Stimulated activated CD8-positive, alpha-beta memory T cell treated with anti-CD3 and anti-CD28 coated beads, Interleukin-12 subunit alpha, Interleukin-12 subunit beta, amount 100 ng/mL, for 24 hours (primary cell): ENCODE results near the gene MLLT6.

Source experiments
- DNase-seq: peaks from one replicate; pipeline ENCODE4 v3.0.0-alpha.2; 2020; ENCODE audit errors: extremely low read depth

Gene MLLT6

DNA sequence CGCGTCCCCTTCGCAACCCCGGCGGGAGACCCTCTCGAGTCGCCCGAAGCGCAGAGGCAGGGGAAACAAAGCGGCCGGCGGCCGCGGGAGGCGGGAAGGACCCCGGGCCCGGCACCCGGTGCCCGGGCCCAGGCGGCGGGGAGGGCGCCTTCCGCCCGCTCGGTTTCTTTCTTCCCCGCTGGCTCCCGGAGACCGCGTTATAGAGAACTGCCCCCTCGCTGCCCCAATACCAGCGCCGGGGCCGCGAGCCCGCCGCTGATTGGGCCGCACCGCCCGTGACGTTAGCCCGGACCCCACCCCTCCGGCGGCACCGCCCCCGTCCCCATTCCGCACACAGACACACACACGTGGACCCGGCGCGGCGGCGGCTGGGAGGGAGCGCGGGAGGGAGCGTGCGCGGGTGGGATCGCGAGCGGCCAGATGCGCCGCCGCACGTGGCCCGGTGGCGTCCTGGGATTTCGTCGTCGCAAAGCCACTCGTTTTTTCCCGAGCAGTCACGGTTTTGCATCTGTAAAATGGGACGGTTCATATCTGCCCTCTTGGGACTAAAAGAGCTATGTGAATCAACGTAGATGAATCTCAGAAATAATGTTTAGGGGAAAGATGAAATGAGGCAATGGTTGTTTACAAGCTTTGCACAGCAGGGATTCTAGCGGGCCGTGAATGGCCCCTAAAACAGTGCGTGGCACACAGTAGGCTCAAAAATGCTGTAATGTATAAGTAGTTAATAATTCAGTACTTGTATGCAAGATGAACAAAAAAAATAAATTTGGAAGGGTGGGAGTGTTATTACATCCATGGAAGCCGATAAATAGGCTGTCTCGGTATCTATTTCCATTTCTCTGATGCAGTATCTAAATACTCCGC, 30.1 kb upstream of the MLLT6 start, which contains the start of gene EPOP:
Gene EPOP (minus strand): TSS at position 209 of the 867 bp plus-strand sequence. CDS start 462 bp downstream, outside the sequence.
- DNase-seq, result peak; percentile 77

DNA sequence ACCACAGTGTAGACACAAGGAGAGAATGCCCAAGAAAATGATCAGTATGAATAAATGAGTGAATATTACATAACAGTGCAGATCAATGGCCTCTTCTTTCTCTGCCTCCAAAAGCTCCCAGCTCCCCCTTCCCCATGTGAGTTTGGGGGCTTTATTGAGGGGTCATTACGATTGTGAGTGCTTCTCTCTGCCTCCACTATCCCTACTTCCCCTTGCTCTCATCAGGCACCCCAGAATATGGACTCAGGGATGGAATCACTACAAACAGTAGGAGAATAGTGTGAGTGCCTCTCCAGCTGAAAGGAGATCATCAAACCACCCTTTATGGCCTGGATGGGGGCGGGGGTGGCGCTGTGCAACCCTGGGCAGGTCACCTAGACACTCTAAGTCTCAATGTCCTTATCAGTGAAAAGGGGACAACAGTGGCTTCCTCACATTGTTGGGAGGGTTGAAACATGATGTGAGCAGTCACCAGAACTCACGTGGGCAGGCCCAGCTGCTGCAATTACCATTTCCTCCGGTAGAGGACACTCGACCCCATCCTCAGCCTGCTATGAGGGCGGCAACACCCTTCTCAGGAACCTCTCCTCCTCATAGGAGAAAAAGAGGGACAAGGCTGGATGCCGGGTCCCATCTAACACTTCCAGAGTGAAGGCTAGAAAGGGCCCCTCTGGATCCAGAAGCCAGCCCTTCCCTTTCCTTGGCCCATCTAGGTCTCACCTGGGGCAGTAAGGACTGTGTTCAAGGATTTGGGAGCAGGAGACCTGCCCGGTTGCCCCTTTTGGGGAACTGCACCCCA, 28.2 kb upstream of the MLLT6 start:
- DNase-seq, result peak; percentile 55

DNA sequence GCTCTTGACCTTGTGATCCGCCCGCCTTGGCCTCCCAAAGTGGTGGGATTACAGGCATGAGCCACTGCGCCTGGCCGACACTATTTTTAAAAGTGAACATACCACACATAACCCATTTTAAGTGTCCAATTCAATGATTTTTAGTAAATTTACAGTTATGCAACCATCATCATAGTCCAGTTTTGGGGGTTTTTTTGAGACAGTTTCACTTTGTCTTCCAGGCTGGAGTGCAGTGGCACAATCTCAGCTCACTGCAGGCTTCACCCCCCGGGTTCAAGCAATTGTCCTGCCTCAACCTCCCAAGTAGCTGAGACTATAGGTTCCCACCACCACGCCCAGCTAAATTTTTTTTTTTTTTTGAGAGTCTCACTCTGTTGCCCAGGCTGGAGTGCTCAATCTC, 27.3 kb upstream of the MLLT6 start:
- DNase-seq, result no peak

DNA sequence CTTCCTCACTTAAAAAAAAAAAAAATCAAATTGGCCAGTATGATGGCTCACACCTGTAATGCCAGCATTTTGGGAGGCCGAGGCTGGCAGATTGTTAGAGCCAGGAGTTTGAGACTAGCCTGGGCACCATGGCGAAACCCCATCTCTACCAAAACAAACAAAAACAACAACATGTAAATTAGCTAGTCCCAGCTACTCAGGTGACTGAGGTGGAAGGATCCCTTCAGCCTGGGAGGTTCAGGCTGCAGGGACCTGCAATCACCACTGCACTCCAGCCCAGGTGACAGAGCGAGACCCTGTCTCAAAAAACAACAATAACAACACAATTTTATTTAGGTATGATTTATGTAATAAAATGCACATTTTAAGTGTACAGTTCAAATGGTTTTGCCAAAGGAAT, 24.0 kb upstream of the MLLT6 start:
- DNase-seq, result no peak

DNA sequence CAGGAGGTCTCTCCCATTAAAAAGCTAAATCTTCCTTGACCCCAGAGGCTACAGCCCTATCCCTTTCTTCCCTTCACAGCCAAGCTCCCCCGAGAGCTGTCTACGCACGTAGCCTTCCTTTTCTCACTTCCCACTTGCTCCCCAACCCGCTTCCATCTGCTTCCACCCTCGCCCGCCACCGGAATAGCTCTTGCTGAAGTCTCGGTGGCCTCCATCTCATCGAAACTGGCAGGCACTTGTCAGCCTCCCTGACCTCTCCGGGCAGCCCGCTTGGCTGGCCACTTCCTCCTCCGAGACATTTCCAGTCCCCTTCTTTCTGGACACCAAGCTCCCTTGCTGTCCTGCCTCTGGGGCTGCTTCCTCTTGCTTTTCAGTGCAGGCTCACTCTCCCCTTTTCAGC, 19.6 kb upstream of the MLLT6 start:
- DNase-seq, result no peak

DNA sequence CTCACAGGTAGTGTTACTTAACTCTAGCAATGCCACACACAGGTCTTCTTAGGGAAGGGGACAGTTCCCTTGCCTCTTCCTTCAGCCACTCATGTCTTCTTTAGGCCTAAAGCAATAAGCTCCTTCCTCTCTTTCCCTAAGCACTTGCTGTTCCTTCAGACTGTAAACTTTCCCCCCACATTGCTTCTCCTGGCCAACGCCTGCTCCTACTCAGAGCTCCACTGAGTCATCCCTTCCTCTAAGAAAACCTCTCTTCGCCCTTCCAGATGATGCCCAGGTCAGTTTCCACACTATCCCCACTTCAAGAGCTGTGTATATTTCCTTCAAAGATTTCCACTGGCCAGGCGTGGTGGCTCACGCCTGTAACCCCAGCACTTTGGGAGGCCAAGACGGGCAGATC, 17.8 kb upstream of the MLLT6 start:
- no peak for DNase-seq

DNA sequence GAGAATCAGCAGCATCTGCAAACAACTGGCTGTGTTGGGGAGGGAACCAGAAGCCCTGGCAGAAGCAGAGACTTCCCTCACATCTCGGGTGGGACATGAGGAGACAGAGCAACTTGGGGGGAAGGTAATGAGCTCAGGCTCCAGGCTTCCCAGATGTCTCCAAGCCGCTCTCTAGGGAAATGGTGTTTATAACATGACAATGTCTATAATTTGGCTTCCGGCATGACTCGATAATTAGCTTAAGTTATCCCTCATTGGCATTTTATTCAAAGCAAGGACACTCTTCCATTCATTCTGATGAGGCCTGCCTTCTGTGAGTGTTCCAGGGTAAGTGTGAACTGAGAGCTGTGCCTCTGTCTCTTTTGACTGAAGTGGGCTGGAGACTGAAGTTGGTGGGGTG, 14.7 kb upstream of the MLLT6 start:
- no peak for DNase-seq

DNA sequence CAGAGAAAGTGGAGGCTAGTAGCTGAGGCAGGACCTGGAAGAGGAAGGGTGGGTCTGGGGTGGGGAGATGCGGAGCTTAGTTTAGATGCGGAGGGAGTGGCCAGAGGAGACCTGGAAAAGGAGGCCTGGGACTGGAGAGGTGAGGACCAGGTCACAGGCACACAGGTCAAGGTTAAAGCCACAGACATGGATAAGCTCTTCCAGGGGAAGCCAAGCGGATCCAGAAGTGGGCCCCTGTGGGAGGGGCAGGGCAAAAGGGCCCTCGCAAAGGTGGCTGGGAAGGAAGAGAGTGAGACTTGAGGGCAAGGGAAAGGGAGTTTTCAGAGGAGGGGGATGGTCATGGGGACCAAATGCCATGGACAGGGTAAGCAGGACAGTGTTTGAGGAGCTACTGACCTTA, 13.9 kb upstream of the MLLT6 start:
- no peak for DNase-seq

DNA sequence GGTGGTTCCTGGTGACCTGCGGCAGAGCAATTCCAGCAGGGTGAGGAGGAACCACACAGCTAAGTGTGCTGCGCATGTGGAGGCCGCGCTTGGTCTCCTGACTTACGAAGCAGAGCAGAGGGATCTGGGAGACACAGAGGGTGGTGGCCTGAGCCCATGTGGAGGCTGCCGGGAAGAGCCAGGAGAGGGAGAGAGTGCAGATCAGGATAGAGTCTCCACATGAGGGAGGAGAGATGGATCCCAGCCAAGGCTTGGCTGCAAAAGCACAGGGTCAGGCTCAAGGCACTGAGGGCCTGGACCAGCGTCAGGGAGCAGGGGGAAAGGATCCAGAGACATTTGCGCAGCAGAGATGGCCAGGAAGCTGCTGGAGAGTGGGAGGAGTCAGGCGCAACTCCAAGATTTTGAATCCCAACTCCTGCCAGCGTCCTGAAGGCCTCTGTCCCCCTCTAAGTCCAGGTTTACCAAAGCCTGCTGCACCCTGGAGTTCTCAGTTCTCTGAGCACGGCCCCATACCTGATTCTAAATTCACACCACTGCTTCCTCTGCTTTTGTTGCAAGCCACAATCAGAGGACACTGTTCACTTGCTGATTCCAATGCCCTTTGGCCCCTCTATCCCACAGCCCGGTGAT, 11.3 kb upstream of the MLLT6 start:
- no peak for DNase-seq

DNA sequence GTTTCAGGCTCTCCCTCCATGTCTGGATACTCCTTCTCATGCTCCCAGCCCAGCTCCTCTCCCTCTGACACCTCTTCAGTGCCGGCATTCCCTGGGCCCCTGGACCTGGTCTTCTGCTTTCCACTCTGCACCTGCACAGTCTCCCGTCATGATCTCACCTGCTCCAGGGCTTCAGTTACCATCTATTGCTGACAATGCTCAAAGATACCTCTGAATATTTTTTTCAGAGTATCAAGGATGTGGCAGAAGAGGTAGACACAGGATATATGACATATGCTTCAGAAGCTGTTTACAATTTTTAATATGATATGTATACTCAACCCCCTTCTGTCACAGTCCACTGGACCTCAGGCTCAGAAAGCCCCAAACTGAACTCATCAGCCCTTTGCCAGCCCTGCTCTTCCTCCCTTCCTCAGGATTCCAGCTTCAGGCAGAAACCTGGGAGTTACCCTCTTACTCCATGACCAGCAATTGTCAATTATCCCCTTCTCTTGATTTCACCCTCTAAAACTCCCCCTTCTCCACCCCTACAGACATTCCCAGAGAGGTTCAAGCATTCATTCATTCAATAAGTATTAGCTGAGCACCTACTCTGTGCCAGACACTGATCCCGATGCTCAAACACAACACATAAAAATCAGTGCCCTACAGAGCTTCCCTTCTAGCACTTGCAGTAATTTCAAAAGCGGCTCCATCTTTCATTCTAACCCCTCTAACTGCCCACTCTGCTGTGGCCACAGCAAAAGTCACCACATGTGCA, 7.8 kb upstream of the MLLT6 start:
- no peak for DNase-seq

DNA sequence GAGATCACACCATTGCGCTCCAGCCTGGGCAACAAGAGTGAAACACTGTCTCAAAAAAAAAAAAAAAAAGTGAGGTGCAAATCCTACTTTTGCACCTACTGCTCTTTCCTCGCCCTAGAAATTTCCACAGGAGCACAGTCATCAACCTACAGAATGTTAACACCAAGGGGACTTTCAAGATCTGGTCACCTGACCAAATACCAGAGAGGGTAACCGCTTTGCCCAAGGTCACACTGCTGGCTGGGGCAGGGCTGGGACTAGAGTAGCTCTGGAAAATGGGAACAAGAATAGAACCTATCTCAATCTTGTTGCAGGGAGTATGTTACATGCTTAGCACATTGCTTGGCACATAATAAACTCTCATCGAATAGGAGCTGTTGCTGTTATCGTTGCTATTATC, 6.3 kb upstream of the MLLT6 start:
- DNase-seq, result no peak

DNA sequence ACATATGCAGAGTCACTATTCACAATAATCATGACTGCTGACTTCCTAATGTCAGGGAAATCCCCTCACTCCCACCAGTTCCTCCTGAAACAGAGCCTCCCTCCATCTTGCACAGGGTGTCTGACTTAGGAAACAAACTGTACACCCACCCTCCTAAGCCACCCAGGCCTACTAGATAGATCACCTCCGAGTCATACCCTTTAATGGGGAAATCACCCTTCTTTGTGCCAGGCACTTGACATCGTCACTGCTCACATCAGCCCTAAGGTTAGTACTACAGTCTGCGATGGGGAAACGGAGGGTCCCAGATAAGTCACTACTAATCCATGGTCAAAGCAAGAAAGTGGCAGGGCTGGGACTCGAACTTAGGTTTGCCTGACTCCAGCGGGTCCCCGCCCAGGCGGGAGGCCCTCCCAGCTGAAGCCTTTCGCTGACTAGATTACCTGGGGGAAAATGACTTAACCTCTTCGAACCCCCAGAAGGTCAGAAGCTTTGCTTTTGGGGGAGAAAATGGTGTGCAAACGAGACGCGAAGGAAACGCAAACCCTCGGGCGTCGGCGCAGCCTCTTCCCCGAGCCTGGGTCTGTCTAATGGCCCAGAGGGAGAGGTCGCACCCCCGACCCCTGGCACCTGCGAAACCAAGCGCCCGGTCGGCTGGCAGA, 3.4 kb upstream of the MLLT6 start:
- DNase-seq, result peak; percentile 57

DNA sequence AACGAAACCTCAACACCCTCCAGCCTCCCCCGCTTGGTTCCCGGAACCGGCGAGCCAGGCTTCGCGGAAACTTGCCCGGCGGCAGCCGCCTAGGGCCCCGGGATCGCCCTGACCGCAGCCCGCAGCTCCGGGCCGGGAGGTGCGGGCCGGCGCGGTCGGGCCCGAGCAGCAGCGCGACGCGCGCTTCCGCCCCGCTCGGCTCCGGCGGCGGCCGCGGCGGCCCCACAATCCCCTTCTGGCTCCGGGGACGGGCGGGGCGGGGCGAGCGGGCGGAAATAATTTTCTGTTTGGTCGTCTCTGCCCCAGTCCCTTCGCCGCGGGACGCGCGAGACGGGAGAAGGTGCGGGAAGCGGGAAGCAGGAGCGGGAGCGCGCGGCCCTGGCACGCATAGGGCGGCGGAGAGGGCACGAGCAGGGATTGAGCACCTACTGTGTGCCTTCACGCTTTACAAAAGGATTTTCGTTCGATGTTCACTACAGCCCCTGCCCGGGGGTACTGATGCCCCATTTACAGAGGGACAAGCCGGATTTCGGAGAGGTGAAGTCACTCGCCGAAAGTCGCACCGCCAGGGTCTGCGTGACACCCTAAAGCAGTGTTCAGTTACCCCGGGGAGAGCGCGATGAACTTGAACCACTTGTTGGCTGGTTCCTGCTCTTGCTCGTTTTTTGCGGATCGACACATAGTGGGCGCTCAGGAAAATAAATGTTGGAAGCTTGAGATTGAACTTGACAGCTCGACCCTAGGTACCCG, 2.7 kb upstream of the MLLT6 start:
- DNase-seq, result no peak

DNA sequence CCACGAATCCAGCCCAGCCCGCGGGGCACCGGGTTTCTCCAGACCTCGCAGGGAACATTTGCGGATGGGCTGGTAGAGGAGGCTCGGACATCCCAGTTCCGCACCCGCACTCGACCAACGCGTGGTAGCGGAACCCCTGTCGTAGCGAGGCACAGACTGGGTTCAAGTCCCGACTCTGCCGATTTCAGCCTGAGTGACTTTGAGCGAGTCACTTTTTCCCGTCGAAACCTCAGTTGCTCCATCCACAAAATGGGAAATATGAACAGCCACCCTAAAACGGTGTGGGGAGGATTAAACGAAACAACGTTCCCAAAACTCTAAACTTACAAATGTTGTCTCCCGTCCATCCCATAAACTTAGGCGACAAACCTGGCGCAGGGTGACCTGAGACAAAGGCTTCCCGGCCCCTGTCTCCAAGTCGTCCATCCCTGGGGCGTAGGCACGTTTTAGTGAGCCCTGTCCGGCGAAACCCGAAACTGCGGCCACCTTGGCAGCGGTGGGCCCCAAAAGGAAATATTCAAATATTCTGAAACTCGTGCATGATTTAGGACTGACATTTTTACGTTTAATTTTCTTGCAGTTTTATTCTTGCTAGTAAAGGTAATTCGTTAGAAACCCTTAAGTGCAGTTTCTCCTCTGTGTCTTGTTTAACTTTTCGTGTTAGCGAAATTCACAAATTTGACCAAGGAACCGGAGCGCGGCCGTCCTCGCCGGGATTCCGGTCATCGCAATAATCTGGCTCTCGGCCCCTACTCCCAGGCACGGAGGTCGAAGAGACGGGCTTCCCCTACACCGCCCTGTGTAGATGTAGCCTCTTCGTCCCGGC, 1.9 kb upstream of the MLLT6 start:
- no peak for DNase-seq

DNA sequence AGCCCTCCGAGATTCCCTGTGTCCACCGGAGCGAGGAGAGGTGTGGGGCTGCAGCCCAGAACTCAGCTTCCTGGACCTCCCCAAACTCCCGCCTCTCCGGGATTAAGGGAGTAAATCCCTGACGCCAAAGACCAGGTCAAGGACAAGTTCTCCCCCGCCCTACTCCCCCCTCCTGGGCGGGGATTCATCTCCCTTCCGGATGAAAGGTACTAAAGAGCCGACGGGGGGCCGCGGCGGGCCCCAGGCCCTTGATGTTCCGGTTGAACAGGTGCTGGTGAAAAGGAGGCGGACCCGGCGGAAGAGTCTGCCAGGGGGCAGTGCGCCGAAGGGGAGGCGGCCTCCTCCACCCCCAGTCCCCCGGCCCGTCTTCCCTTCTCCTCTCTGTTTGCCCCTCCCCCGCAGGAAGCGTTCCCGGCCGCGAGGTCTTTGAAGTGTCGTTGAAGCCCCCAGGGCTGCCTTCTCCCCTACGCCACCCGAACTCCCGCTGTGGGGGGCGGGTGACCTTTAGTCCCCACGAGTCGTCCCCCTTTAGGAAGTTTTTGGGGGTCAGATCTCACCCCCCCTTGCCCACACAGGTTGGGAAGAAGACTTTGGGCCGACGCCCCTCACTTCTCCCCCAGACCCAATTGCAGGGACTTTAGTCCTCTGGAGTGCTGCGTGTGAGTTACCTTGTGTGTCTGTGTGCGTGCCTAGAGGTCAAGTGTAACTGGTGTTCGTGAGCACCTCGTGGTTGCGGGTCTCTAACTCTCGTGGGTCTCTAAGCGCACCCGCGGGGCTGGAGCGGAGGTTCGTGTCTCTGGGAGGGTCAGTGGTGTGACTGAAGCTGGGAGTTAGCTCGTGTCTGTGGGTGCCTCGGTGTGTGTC, 1.1 kb upstream of the MLLT6 start:
- peak; percentile 73 for DNase-seq

DNA sequence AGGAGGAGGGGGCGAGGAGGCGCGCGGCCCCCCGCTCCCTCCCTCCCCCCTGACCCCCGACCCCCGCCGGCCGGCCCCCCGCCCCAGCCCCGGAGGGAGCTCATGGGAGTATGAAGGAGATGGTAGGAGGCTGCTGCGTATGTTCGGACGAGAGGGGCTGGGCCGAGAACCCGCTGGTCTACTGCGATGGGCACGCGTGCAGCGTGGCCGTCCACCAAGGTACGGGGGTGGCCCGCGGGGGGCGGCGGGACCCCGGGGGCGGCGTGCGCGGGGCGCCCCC, 390 bp downstream of the MLLT6 start:
- no peak for DNase-seq

DNA sequence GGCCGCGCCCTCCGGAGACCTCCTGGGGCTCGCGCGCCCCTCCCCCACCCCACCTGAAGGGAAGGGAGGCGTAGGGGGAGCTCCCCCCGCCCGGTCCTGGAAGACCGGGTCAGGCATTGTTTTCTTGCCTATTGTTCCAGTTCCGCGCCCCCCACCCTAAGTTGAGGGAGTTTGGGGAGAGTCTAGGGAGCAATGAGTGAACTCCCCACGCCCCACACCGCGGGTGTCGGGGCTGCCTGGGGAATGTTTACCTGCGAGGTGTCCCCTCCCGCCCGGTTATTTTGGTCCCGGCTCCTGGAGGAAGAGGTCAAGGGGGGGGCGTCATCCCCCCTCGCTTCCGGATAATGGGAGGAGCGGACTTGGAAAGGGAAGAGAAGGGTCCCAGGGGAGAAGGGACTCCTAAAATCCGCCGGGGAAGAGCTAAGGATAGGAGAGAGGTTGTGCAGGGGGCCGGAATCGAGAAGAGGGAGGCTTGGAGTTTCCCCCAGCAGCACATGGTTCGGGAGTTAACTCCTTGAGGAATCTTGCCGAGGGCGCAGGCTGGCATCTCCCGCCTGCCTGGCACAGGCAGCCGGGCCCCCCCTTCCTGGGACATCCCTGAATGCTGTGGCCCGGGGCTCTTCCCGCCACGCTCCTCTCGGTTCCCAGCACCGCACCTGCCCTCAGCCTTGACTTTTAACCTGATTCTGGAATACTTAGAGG, 881 bp downstream of the MLLT6 start:
- no peak for DNase-seq

DNA sequence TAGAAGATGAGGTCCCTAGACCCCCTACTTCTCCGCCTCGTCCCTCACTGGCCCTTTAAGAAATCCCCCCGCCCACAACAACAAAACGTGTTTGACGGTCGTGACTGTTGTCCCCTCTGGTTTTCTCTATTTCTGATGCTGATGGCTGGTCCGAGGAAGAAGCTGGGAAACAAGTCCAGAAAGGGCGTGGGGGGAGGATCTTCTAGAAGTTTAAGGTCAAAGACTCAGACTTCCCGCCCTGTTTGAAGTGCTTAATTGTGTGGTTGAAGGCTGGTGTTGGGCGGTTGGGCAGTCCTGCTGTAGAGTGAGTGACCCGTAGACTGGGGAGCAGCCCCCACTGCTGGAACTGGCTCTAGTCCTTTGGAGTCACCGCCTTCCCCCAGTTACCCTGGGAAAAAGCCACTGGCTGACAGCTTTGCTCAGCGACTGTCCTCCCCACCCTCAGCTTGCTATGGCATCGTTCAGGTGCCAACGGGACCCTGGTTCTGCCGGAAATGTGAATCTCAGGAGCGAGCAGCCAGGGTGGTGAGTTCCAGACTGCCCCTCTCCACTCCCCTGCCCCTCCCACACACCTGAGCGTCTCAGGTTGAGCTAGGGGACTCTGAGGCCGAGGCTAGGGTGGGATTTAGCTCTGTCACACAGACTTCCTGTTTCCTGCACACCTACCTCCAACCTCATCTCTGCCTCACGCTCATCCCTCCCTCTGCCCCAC, 1.6 kb downstream of the MLLT6 start:
- DNase-seq, result no peak
